HAP-1 (cell line): Measurements from ENCODE around the gene BIVM.

Source experiments
- DNase-seq, 2 experiments: peaks; one replicate each; pipeline ENCODE4 v3.0.0-alpha.2; 2016 to 2020; ENCODE audit warnings: low spot score in 2 of 2
- H3K27me3 ChIP-seq: fragments of 250-450 bp; sonication (Bioruptor Pico); 2 replicates; pipeline ENCODE4 v1.5.1; 2020; ENCODE audit warnings: low read depth, mild to moderate bottlenecking, moderate library complexity
- H3K36me3 ChIP-seq: fragments of 250-450 bp; sonication (Bioruptor Pico); replicated peaks from 2 replicates; pipeline ENCODE4 v1.5.1; 2020; ENCODE audit warnings: mild to moderate bottlenecking
- H3K4me1 ChIP-seq: fragments of 250-450 bp; sonication (Bioruptor Pico); 2 replicates; pipeline ENCODE4 v1.5.1; 2020; ENCODE audit warnings: mild to moderate bottlenecking
- H3K4me3 ChIP-seq: fragments of 250-450 bp; sonication (Bioruptor Pico); 2 replicates; pipeline ENCODE4 v1.5.1; 2020; ENCODE audit warnings: mild to moderate bottlenecking, moderate library complexity
- H3K9me3 ChIP-seq: fragments of 250-450 bp; sonication (Bioruptor Pico); 2 replicates; pipeline ENCODE4 v1.5.1; 2020; ENCODE audit warnings: mild to moderate bottlenecking, moderate library complexity
- in situ Hi-C: fragments of 300-500 bp; cut with MboI; formaldehyde crosslinking; loops from 3 replicates; pipeline ENCODE4 v1.14.3; 2020; ENCODE audit warnings: low sequenced_read_pairs, inconsistent platforms, mixed read lengths

Gene BIVM

DNA sequence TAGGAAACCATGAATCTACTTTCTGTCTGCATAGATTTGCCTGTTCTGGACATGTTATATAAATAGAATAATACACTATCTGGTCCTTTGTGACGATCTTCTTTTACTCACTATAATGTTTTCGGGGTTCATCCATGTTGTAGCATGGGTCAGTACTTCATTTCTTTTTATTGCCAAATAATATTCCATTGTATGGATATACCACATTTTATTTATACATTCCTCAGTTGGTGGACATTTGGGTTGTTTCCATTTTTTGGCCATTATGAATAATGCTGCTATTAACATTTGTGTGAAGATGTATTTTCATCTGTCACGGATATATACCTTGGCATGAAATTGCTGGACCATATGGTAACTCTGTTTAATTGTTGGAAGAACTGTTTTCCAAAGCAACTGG lies 6.8 kb downstream of the BIVM start:
- Histone ChIP-seq H3K27me3 (no peaks in the 10 kb centered on the region), H3K9me3 (0 out of 2 replicates have a peak, but pooled peaks cover 2% of the 10 kb centered on the region), H3K4me1 (peaks cover 4% of the 10 kb centered on the region), H3K36me3 (0 out of 2 replicates have a peak, but pooled peaks cover 7% of the 10 kb centered on the region), H3K4me3 (no peak overlapping the region)
- no peak for DNase-seq
- in situ Hi-C loops = no loop called here

- H3K36me3 ChIP-seq = 0 out of 2 replicates have a peak, but pooled peaks cover 7% of the 10 kb centered on the region
- in situ Hi-C loops = no loop called here
Observed at GRCh38 chr13:102807699-102808098, 8.8 kb downstream of the BIVM start.

DNA sequence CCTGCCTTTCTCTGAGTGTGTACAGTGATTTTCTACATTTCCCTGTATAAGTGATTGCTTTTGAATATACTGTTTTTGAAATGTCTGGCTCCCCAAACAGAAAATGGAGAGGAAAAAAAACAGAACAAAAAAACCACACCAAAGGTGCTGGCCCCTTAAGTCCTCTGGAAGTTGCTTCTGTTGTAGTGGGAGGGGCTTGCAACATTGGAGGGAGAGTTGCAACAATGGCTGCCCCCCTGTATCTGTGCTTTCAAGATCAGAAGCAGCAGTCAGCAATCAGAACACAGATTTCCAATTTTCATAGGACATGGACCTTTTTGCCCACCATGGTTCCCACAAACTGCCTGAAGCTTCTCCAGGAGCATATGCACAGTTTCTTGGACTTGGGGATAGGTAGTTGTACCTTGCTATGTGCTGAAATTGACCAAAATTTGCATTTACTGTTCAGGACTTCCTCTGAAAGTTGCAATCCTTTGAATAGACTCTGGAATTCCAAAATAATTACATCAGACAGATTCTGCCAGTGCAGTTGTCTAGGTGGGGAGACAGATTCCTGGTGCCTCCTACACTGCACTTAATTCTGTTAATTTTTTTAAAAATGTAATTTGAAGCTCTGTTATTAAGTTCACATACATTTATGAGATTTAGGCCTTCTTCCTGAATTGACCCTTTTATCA lies 13.8 kb downstream of the BIVM start:
- DNase-seq = peak in 1 of 2 experiments; percentile 34

More at GRCh38 chr13:102807699-102808098, 8.8 kb downstream of the BIVM start:
- Histone ChIP-seq H3K9me3 (0 out of 2 replicates have a peak, but pooled peaks cover 2% of the 10 kb centered on the region), H3K4me1 (peaks cover 4% of the 10 kb centered on the region; the same call in 1 of the 2 replicates), H3K4me3 (no peak overlapping the region), H3K27me3 (no peaks in the 10 kb centered on the region)
- DNase-seq = no peak

DNA sequence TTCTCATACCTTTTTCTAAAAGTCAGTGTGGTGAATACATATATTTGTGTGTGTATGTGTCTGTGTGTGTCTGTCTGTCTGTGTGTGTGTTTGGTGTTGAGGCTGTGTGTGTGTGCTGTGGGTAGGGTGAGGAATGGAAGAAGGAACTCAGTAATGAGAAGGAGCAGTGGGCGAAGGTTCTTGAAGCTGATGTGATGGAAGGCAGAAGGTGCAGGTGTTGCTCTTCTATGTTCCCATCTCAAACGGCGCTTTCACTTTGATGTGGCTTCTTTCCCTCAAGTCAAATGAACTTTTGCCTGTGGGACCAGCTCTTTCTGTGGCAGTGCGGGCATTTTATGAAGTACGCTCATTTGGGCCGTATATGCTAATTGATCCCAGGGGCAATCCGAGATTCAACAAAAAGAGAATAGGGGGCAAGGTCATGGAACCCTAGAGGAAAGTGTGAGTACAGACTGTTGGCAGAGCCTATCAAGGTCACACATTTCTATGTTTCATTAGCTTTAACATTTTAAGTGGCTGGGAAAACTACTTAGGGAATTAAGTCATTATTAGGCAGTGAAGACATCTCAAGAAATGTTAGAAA lies 15.2 kb downstream of the BIVM start:
- Histone ChIP-seq H3K36me3 (peaks cover 16% of the 10 kb centered on the region), H3K4me3 (no peak overlapping the region), H3K9me3 (0 out of 2 replicates have a peak, but pooled peaks cover 2% of the 10 kb centered on the region), H3K4me1 (peaks cover 6% of the 10 kb centered on the region; the same call in 1 of the 2 replicates), H3K27me3 (no peaks in the 10 kb centered on the region)
- in situ Hi-C loops = no loop called here
- DNase-seq = no peak

More for the DNA sequence above, 13.8 kb downstream of the BIVM start:
- in situ Hi-C loops = no loop called here
- 0 out of 2 replicates have a peak, but pooled peaks cover 2% of the 10 kb centered on the region for H3K9me3 ChIP-seq
- peaks cover 6% of the 10 kb centered on the region; the same call in 1 of the 2 replicates for H3K4me1 ChIP-seq
- peaks cover 15% of the 10 kb centered on the region; the same call in 1 of the 2 replicates for H3K36me3 ChIP-seq
- H3K4me3 ChIP-seq = no peak overlapping the region
- no peaks in the 10 kb centered on the region for H3K27me3 ChIP-seq

- no peaks in the 10 kb centered on the region for H3K27me3 ChIP-seq
- H3K4me3 ChIP-seq = no peak overlapping the region
- in situ Hi-C loops = no loop called here
- peaks cover 14% of the 10 kb centered on the region for H3K36me3 ChIP-seq
- DNase-seq = no peak
- peaks cover 6% of the 10 kb centered on the region; the same call in 1 of the 2 replicates for H3K4me1 ChIP-seq
- H3K9me3 ChIP-seq = 0 out of 2 replicates have a peak, but pooled peaks cover 2% of the 10 kb centered on the region
Observed at GRCh38 chr13:102814793-102815192, 15.9 kb downstream of the BIVM start.

DNA sequence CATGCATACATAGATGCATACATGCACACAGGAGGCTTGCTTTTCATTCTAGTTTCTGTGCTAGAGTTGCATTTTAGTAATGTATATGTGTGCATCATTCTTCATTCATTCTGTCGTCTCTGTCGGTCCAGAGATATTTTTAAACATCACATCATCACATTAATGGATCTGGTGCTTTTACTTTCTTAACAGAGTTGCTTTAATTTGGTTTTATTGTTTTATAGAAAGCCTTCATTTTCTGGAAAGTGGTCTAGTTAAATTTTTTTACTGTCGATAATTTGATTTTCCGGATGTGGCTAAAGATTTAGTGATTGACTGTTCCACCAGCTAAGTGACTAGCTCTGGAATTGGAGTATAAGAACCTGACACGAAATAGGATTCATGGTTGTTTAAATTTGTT lies 16.9 kb downstream of the BIVM start:
- no peak overlapping the region for H3K4me3 ChIP-seq
- peaks cover 11% of the 10 kb centered on the region for H3K36me3 ChIP-seq
- no peaks in the 10 kb centered on the region for H3K9me3 ChIP-seq
- in situ Hi-C loops = no loop called here
- DNase-seq = no peak
- no peaks in the 10 kb centered on the region for H3K27me3 ChIP-seq
- peaks cover 6% of the 10 kb centered on the region; the same call in 1 of the 2 replicates for H3K4me1 ChIP-seq

GRCh38 chr13:102816708-102817107 lies 17.8 kb downstream of the BIVM start:
- in situ Hi-C loops = no loop called here
- no peaks in the 10 kb centered on the region for H3K9me3 ChIP-seq

DNA sequence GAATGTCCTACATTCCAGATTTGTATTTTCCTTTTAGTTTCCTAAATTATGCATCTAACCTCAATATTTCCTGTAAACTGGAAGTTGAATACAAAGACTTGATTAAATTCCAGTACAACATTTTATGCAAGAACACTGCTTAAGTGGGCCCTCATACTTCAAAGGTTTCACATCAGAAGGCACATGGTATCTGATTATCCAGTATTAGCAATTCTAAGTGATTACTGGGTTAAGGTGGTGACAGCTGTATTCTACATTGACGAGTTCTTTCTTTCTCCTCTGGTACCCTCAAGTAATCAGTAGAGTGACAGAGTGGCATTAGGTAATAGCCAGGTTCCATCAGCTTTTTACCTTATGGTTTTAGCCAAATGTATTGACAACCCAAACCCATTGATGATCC lies 18.3 kb downstream of the BIVM start:
- H3K4me3 ChIP-seq = no peak overlapping the region
- no peaks in the 10 kb centered on the region for H3K9me3 ChIP-seq
- H3K4me1 ChIP-seq = peaks cover 6% of the 10 kb centered on the region; the same call in 1 of the 2 replicates
- in situ Hi-C loops = no loop called here
- H3K27me3 ChIP-seq = no peaks in the 10 kb centered on the region
- peaks cover 19% of the 10 kb centered on the region for H3K36me3 ChIP-seq
- DNase-seq = no peak

More at GRCh38 chr13:102816708-102817107, 17.8 kb downstream of the BIVM start:
- Histone ChIP-seq H3K27me3 (no peaks in the 10 kb centered on the region), H3K36me3 (peaks cover 14% of the 10 kb centered on the region), H3K4me3 (no peak overlapping the region), H3K4me1 (peaks cover 6% of the 10 kb centered on the region; the same call in 1 of the 2 replicates)
- no peak for DNase-seq

- peaks cover under 1% of the 10 kb centered on the region; the same call in 1 of the 2 replicates for H3K4me1 ChIP-seq
- no peaks in the 10 kb centered on the region for H3K27me3 ChIP-seq
- DNase-seq = no peak
- H3K36me3 ChIP-seq = peaks cover 21% of the 10 kb centered on the region
- no peak overlapping the region for H3K4me3 ChIP-seq
- in situ Hi-C loops = no loop called here
- H3K9me3 ChIP-seq = no peaks in the 10 kb centered on the region
Observed at GRCh38 chr13:102817907-102818306, 19.0 kb downstream of the BIVM start.

GRCh38 chr13:102825400-102825799 lies 26.5 kb downstream of the BIVM start:
- Histone ChIP-seq H3K4me1 (no peaks in the 10 kb centered on the region), H3K27me3 (no peaks in the 10 kb centered on the region), H3K36me3 (peaks cover 26% of the 10 kb centered on the region), H3K4me3 (no peak overlapping the region), H3K9me3 (no peaks in the 10 kb centered on the region)
- DNase-seq = no peak
- in situ Hi-C loops = no loop called here

- Histone ChIP-seq H3K27me3 (no peaks in the 10 kb centered on the region), H3K4me3 (no peak overlapping the region), H3K36me3 (peaks cover 26% of the 10 kb centered on the region), H3K9me3 (no peaks in the 10 kb centered on the region), H3K4me1 (no peaks in the 10 kb centered on the region)
- no peak for DNase-seq
- in situ Hi-C loops = no loop called here
Observed at GRCh38 chr13:102825921-102826706, 27.2 kb downstream of the BIVM start.

DNA sequence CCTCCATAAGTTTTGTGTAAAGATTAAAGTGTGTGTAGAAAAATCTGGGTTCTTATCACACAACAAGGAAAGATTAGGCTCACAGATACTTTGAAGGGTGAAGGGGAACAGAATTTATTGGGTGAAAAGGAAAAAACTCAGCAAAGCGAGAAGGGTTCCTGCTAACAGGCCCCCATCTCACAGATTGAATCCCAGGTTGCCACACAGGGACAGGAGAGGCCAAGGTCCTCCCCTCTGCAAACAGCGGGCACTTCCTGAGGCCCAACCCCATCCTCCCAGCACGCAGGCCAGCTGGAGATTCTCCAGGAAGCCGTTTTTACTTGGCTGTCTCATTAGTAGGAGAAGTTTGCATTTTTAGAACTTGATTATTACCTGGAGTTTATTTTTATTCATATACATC lies 31.7 kb downstream of the BIVM start:
- Histone ChIP-seq H3K4me3 (no peak overlapping the region), H3K9me3 (no peaks in the 10 kb centered on the region), H3K4me1 (no peaks in the 10 kb centered on the region), H3K36me3 (peaks cover 22% of the 10 kb centered on the region), H3K27me3 (no peaks in the 10 kb centered on the region)
- in situ Hi-C loops = no loop called here
- DNase-seq = no peak

DNA sequence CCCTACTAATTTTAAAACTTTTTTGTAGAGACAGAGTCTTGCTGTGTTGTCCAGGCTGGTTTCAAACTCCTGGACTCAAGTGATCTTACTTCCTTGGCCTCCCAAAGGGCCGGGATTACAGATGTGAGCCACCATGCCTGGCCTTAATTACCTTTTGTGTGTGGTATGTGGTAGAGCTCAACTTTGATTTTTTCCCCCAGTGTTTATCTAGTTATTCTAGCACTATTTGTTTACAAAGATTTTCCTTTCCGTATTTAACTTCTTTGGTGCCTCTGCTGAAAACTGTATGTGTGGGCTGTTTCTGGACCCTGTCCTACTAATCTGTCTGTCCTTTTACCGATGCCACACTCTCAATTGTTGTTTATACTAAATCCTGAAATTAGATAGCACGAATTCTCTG lies 37.6 kb downstream of the BIVM start:
- DNase-seq = no peak
- Histone ChIP-seq H3K9me3 (no peaks in the 10 kb centered on the region), H3K36me3 (peaks cover 21% of the 10 kb centered on the region), H3K27me3 (no peaks in the 10 kb centered on the region), H3K4me1 (no peaks in the 10 kb centered on the region), H3K4me3 (no peak overlapping the region)
- in situ Hi-C loops = no loop called here
